ENCODE data around the gene NDUFV2. TPM values are rescaled to one million over a fixed set of nuclear protein-coding genes. Genes with fewer than 3 reads are reported as not detected.

NDUFV2 gene
- total RNA-seq, 5 donors from 2014 or later (not counting 1 experiment from before 2014, with no cell fraction given), result 148 to 201 (median 156) TPM

DNA sequence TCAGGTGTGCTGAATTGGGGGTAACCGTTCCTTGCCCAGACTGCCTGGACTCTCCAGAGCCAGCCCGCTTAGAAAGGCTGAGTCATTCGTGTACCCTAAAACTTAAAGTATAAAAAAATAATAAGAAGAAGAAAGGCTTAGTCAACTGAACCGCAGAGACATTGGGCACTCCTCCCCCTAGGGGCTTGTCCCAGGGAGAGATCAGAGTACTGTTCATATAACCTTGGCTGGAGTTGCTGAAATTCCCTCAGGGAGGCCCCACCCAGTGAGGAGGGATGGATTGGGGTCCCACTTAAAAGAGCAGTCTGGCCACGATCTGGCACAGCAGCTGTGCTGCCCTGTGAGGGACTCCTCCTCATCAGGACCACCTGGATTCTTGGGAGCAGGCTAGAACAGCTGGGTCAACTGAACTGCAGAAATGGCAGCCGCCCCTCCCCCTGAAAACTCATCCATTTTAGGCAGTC lies 71.3 kb downstream of the NDUFV2 start:
- no peaks in the 10 kb centered on the region for H3K9me3 ChIP-seq
- H3K27me3 ChIP-seq (replicated peaks in 1 of 2; ENCODE audit: control insufficient read depth in 2 of 2, extremely low read depth in 1 of 2, insufficient read depth in 2 of 2, low read length in 1 of 2), result no peaks in the 10 kb centered on the region
- peak in 2 of 4 experiments; percentile 20 to 31 for ATAC-seq (replicated peaks in 1 of 4)
- H3K27me3 Mint-ChIP-seq, result no peaks in the 10 kb centered on the region
- POLR2A ChIA-PET, result no interaction called here
- no peak for DNase-seq
- WGBS (ENCODE audit: insufficient coverage), result 67% methylated on average over 1 of the region's 6 CpGs
- no peaks in the 10 kb centered on the region for H3K36me3 ChIP-seq (ENCODE audit: control insufficient read depth in 2 of 2, extremely low read depth in 1 of 2, insufficient read depth in 1 of 2, low read length in 1 of 2)
- H3K27ac ChIP-seq (ENCODE audit: low read length), result no peak overlapping the region
- no peak overlapping the region for H3K4me3 ChIP-seq (ENCODE audit: control insufficient read depth in 1 of 2, extremely low read depth in 1 of 2, low read length in 1 of 2)
- peaks cover 36% of the 10 kb centered on the region for H3K36me3 Mint-ChIP-seq
- peaks cover 2 to 34% of the 10 kb centered on the region in 2 experiments for H3K4me1 ChIP-seq (ENCODE audit: control insufficient read depth in 1 of 2, extremely low read depth in 1 of 2, insufficient read depth in 2 of 2, low read length in 2 of 2)
- H3K9me3 Mint-ChIP-seq, result peaks cover 0 to 6% (median 4%) of the 10 kb centered on the region in 3 donors
- CTCF ChIA-PET, result interaction anchor here in 1 of 2 donors (0.7 kb wide), 1 partner anchor 64 kb away, joined by 3 read pairs; no protein-coding TSS in a partner anchor
- H3K4me1 Mint-ChIP-seq, result peaks cover 87 to 91% (median 87%) of the 10 kb centered on the region in 3 donors
- H3K27ac Mint-ChIP-seq, result no peak overlapping the region
- no peak overlapping the region for H3K4me3 Mint-ChIP-seq

- H3K4me3 Mint-ChIP-seq, result no peak overlapping the region
- H3K36me3 Mint-ChIP-seq, result peaks cover 34% of the 10 kb centered on the region
- H3K36me3 ChIP-seq (ENCODE audit: control insufficient read depth in 2 of 2, extremely low read depth in 1 of 2, insufficient read depth in 1 of 2, low read length in 1 of 2), result no peaks in the 10 kb centered on the region
- WGBS (ENCODE audit: insufficient coverage), result 100% methylated on average over 2 of the region's 4 CpGs
- H3K9me3 Mint-ChIP-seq, result peaks cover 0 to 4% (median 3%) of the 10 kb centered on the region in 3 donors
- no peak for DNase-seq
- H3K27me3 Mint-ChIP-seq, result no peaks in the 10 kb centered on the region
- H3K4me1 ChIP-seq (ENCODE audit: control insufficient read depth in 1 of 2, extremely low read depth in 1 of 2, insufficient read depth in 2 of 2, low read length in 2 of 2), result peaks cover 2 to 34% of the 10 kb centered on the region in 2 experiments
- POLR2A ChIA-PET, result no interaction called here
- peak overlapping the region; percentile 11 to 47 for H3K27ac Mint-ChIP-seq
- peak in 1 of 4 experiments; percentile 22 for ATAC-seq (replicated peaks in 1 of 4)
- no peak overlapping the region for H3K4me3 ChIP-seq (ENCODE audit: control insufficient read depth in 1 of 2, extremely low read depth in 1 of 2, low read length in 1 of 2)
- peaks cover 86 to 89% (median 87%) of the 10 kb centered on the region in 3 donors for H3K4me1 Mint-ChIP-seq
- no peak overlapping the region for H3K27ac ChIP-seq (ENCODE audit: low read length)
- no peaks in the 10 kb centered on the region for H3K9me3 ChIP-seq
- no peaks in the 10 kb centered on the region for H3K27me3 ChIP-seq (replicated peaks in 1 of 2; ENCODE audit: control insufficient read depth in 2 of 2, extremely low read depth in 1 of 2, insufficient read depth in 2 of 2, low read length in 1 of 2)
- CTCF ChIA-PET, result no interaction called here
Observed at GRCh38 chr18:9174302-9174701, 71.8 kb downstream of the NDUFV2 start.

DNA sequence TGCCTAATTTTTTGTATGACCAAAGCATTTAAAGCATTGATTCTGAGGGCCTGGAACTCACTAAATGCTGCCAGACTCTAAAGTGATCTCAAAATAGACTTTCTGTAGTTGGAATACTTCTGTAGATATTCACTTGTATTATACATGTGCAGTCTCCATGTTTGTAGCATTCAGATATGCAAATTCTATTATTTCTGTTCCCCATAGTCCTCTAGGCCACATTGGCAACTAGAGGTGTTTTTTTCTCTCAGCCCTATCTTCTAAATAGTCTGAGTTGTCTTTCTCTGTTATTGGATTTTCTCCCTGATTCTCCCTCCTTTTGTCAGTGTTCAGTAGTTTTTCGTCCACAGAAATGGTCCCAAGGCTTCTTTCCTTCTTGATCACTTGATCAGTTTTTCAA lies 72.6 kb downstream of the NDUFV2 start:
- H3K27me3 ChIP-seq (replicated peaks in 1 of 2; ENCODE audit: control insufficient read depth in 2 of 2, extremely low read depth in 1 of 2, insufficient read depth in 2 of 2, low read length in 1 of 2), result no peaks in the 10 kb centered on the region
- H3K27ac ChIP-seq (ENCODE audit: low read length), result no peak overlapping the region
- Mint-ChIP-seq H3K27ac (peak overlapping the region in 1 of 2 donors; percentile 56), H3K9me3 (peaks cover 0 to 4% (median 0%) of the 10 kb centered on the region in 3 donors), H3K4me1 (peaks cover 85 to 89% (median 89%) of the 10 kb centered on the region in 3 donors), H3K4me3 (no peak overlapping the region), H3K36me3 (peaks cover 32% of the 10 kb centered on the region), H3K27me3 (no peaks in the 10 kb centered on the region)
- ATAC-seq (replicated peaks in 1 of 4), result no peak
- no peaks in the 10 kb centered on the region for H3K36me3 ChIP-seq (ENCODE audit: control insufficient read depth in 2 of 2, extremely low read depth in 1 of 2, insufficient read depth in 1 of 2, low read length in 1 of 2)
- no peak for DNase-seq
- ChIA-PET POLR2A (no interaction called here), CTCF (no interaction called here)
- H3K9me3 ChIP-seq, result no peaks in the 10 kb centered on the region
- peaks cover 2 to 38% of the 10 kb centered on the region in 2 experiments for H3K4me1 ChIP-seq (ENCODE audit: control insufficient read depth in 1 of 2, extremely low read depth in 1 of 2, insufficient read depth in 2 of 2, low read length in 2 of 2)
- WGBS (ENCODE audit: insufficient coverage), result no CpG with 5 or more reads among the region's 1 CpG
- H3K4me3 ChIP-seq (ENCODE audit: control insufficient read depth in 1 of 2, extremely low read depth in 1 of 2, low read length in 1 of 2), result no peak overlapping the region

DNA sequence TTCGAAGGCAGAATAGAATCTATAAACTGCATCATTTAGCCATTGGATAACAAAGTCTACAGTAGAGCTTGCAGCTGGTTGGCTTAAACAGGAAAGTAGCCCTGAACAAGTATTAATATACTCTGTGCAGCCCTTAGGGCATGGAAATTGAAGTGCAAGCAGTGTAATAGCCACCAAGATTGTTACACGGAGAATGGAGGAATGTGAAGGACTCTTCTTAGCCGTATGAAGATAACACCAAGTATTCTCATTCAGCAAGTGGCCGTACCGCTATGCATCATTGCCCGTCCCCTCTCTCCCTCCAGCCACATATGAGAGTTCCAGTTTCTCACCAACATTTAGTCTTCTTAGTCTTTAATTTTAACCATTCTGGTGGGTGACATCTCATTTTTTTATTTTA lies 74.5 kb downstream of the NDUFV2 start:
- Histone ChIP-seq H3K9me3 (no peaks in the 10 kb centered on the region), H3K27me3 (replicated peaks in 1 of 2; ENCODE audit: control insufficient read depth in 2 of 2, extremely low read depth in 1 of 2, insufficient read depth in 2 of 2, low read length in 1 of 2) (no peaks in the 10 kb centered on the region), H3K36me3 (ENCODE audit: control insufficient read depth in 2 of 2, extremely low read depth in 1 of 2, insufficient read depth in 1 of 2, low read length in 1 of 2) (no peaks in the 10 kb centered on the region), H3K27ac (ENCODE audit: low read length) (no peak overlapping the region), H3K4me1 (ENCODE audit: control insufficient read depth in 1 of 2, extremely low read depth in 1 of 2, insufficient read depth in 2 of 2, low read length in 2 of 2) (peaks cover 2 to 34% of the 10 kb centered on the region in 2 experiments), H3K4me3 (ENCODE audit: control insufficient read depth in 1 of 2, extremely low read depth in 1 of 2, low read length in 1 of 2) (no peak overlapping the region)
- CTCF ChIA-PET, result interaction anchor here in 1 of 2 donors (0.6 kb wide), 1 partner anchor 62 kb away, joined by 3 read pairs; no protein-coding TSS in a partner anchor
- ATAC-seq (replicated peaks in 1 of 4), result no peak
- Mint-ChIP-seq H3K27ac (peak overlapping the region in 1 of 2 donors; percentile 11), H3K36me3 (peaks cover 23% of the 10 kb centered on the region), H3K9me3 (no peaks in the 10 kb centered on the region), H3K4me3 (no peak overlapping the region), H3K27me3 (no peaks in the 10 kb centered on the region), H3K4me1 (peaks cover 86 to 89% (median 89%) of the 10 kb centered on the region in 3 donors)
- DNase-seq, result no peak
- POLR2A ChIA-PET, result no interaction called here
- 100% methylated on average over 2 of the region's 6 CpGs for WGBS (ENCODE audit: insufficient coverage)

GRCh38 chr18:9177466-9177865 lies 75.0 kb downstream of the NDUFV2 start:
- H3K36me3 ChIP-seq (ENCODE audit: control insufficient read depth in 2 of 2, extremely low read depth in 1 of 2, insufficient read depth in 1 of 2, low read length in 1 of 2), result peaks cover 0 to 4% of the 10 kb centered on the region in 2 donors
- Mint-ChIP-seq H3K9me3 (no peaks in the 10 kb centered on the region), H3K27me3 (no peaks in the 10 kb centered on the region), H3K4me3 (no peak overlapping the region), H3K27ac (no peak overlapping the region), H3K4me1 (peaks cover 84 to 89% (median 86%) of the 10 kb centered on the region in 3 donors), H3K36me3 (peaks cover 23% of the 10 kb centered on the region)
- no CpG with 5 or more reads among the region's 4 CpGs for WGBS (ENCODE audit: insufficient coverage)
- DNase-seq (no peak), ATAC-seq (replicated peaks in 1 of 4) (no peak)
- H3K27me3 ChIP-seq (replicated peaks in 1 of 2; ENCODE audit: control insufficient read depth in 2 of 2, extremely low read depth in 1 of 2, insufficient read depth in 2 of 2, low read length in 1 of 2), result no peaks in the 10 kb centered on the region
- CTCF ChIA-PET, result interaction anchor here in 1 of 2 donors (0.6 kb wide), 1 partner anchor 63 kb away, joined by 3 read pairs; no protein-coding TSS in a partner anchor
- no peak overlapping the region for H3K27ac ChIP-seq (ENCODE audit: low read length)
- H3K9me3 ChIP-seq, result no peaks in the 10 kb centered on the region
- no peak overlapping the region for H3K4me3 ChIP-seq (ENCODE audit: control insufficient read depth in 1 of 2, extremely low read depth in 1 of 2, low read length in 1 of 2)
- POLR2A ChIA-PET, result interaction anchor here in 1 of 2 donors (0.6 kb wide), 1 partner anchor 162 kb away, joined by 3 read pairs; no protein-coding TSS in a partner anchor
- peaks cover under 1 to 33% of the 10 kb centered on the region in 2 experiments for H3K4me1 ChIP-seq (ENCODE audit: control insufficient read depth in 1 of 2, extremely low read depth in 1 of 2, insufficient read depth in 2 of 2, low read length in 2 of 2)

DNA sequence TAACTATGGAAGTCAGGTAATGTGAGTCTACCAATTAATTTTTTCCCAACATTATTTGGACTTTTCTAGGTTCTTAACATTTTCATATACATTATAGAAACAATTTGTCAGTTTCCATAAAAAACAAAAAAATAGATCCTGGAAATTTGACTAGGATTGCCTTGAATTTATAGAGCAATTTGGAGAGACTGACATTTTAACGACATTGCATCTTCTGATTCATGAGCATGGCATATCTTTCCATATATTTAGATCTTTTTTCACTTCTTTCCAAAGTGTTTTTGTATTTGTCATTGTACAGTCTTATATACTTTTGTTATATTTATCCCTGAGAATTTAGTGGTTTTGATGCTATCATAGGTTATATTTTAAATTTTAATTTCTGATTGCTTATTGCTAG lies 76.1 kb downstream of the NDUFV2 start:
- Mint-ChIP-seq H3K4me3 (no peak overlapping the region), H3K36me3 (peaks cover 34% of the 10 kb centered on the region), H3K9me3 (no peaks in the 10 kb centered on the region), H3K27ac (no peak overlapping the region), H3K4me1 (peaks cover 85 to 92% (median 89%) of the 10 kb centered on the region in 3 donors), H3K27me3 (no peaks in the 10 kb centered on the region)
- CTCF ChIA-PET, result no interaction called here
- Histone ChIP-seq H3K27ac (ENCODE audit: low read length) (no peak overlapping the region), H3K4me3 (ENCODE audit: control insufficient read depth in 1 of 2, extremely low read depth in 1 of 2, low read length in 1 of 2) (no peak overlapping the region), H3K9me3 (no peaks in the 10 kb centered on the region), H3K27me3 (replicated peaks in 1 of 2; ENCODE audit: control insufficient read depth in 2 of 2, extremely low read depth in 1 of 2, insufficient read depth in 2 of 2, low read length in 1 of 2) (no peaks in the 10 kb centered on the region), H3K36me3 (ENCODE audit: control insufficient read depth in 2 of 2, extremely low read depth in 1 of 2, insufficient read depth in 1 of 2, low read length in 1 of 2) (peaks cover 0 to 9% of the 10 kb centered on the region in 2 donors), H3K4me1 (ENCODE audit: control insufficient read depth in 1 of 2, extremely low read depth in 1 of 2, insufficient read depth in 2 of 2, low read length in 2 of 2) (peaks cover 0 to 24% of the 10 kb centered on the region in 2 experiments)
- no peak for DNase-seq
- ATAC-seq (replicated peaks in 1 of 4), result no peak
- POLR2A ChIA-PET, result no interaction called here
- WGBS (ENCODE audit: insufficient coverage), result no CpG with 5 or more reads among the region's 1 CpG

Measured in T-cell (primary cell).